ENCODE data around the gene ZC3H4.

ZC3H4 gene

GRCh38 chr19:47040869-47041268, 72.7 kb downstream of the ZC3H4 start:
- Histone ChIP-seq H3K4me2 (ENCODE audit: low read depth, low read length, poor library complexity, severe bottlenecking) (no peak overlapping the region), H3K79me2 (ENCODE audit: insufficient read depth, low read length) (peaks cover 2% of the 10 kb centered on the region; the same call in 1 of the 2 replicates), H3K36me3 (ENCODE audit: insufficient read depth, low read length) (no peaks in the 10 kb centered on the region), H3K9me2 (replicated peaks; ENCODE audit: low read depth, low read length) (no peaks in the 10 kb centered on the region), H2AFZ (ENCODE audit: low read length) (no peak overlapping the region), H3K4me1 (ENCODE audit: insufficient read depth, low read length, poor library complexity, severe bottlenecking) (peaks cover 8% of the 10 kb centered on the region), H3F3A (ENCODE audit: low read depth) (no peaks in the 10 kb centered on the region), H3K9me3 (ENCODE audit: insufficient read depth, low read depth, low read length) (no peaks in the 10 kb centered on the region), H3K27me3 (ENCODE audit: insufficient read depth, low read length, poor library complexity, severe bottlenecking) (no peaks in the 10 kb centered on the region), H3K9ac (ENCODE audit: low read depth, low read length, poor library complexity, severe bottlenecking) (no peak overlapping the region), H4K20me1 (ENCODE audit: insufficient read depth, low read length, poor library complexity, severe bottlenecking) (no peaks in the 10 kb centered on the region), H3K4me3 (ENCODE audit: low read length, poor library complexity, severe bottlenecking) (no peak overlapping the region)
- TF ChIP-seq EZH2phosphoT487 (IDR thresholded peaks at IDR 0.05; ENCODE audit: borderline replicate concordance) (no peak), CTCF (conservative IDR thresholded peaks at IDR 0.05; ENCODE audit: low read length) (no peak)

- Histone ChIP-seq H3K36me3 (ENCODE audit: insufficient read depth, low read length) (no peaks in the 10 kb centered on the region), H3K27me3 (ENCODE audit: insufficient read depth, low read length, poor library complexity, severe bottlenecking) (no peaks in the 10 kb centered on the region), H3K4me2 (ENCODE audit: low read depth, low read length, poor library complexity, severe bottlenecking) (no peak overlapping the region), H2AFZ (ENCODE audit: low read length) (no peak overlapping the region), H3K79me2 (ENCODE audit: insufficient read depth, low read length) (no peaks in the 10 kb centered on the region), H3K4me1 (ENCODE audit: insufficient read depth, low read length, poor library complexity, severe bottlenecking) (peaks cover 17% of the 10 kb centered on the region), H3K9me3 (ENCODE audit: insufficient read depth, low read depth, low read length) (no peaks in the 10 kb centered on the region), H3K9me2 (replicated peaks; ENCODE audit: low read depth, low read length) (no peaks in the 10 kb centered on the region), H3K4me3 (ENCODE audit: low read length, poor library complexity, severe bottlenecking) (no peak overlapping the region), H3K9ac (ENCODE audit: low read depth, low read length, poor library complexity, severe bottlenecking) (no peak overlapping the region), H4K20me1 (ENCODE audit: insufficient read depth, low read length, poor library complexity, severe bottlenecking) (no peaks in the 10 kb centered on the region), H3F3A (ENCODE audit: low read depth) (no peaks in the 10 kb centered on the region)
- TF ChIP-seq CTCF (conservative IDR thresholded peaks at IDR 0.05; ENCODE audit: low read length) (no peak), EZH2phosphoT487 (IDR thresholded peaks at IDR 0.05; ENCODE audit: borderline replicate concordance) (no peak)
Observed at GRCh38 chr19:47039239-47039874, 74.2 kb downstream of the ZC3H4 start.

- Histone ChIP-seq H3K4me1 (ENCODE audit: insufficient read depth, low read length, poor library complexity, severe bottlenecking) (peaks cover 17% of the 10 kb centered on the region), H3F3A (ENCODE audit: low read depth) (no peaks in the 10 kb centered on the region), H4K20me1 (ENCODE audit: insufficient read depth, low read length, poor library complexity, severe bottlenecking) (no peaks in the 10 kb centered on the region), H3K27me3 (ENCODE audit: insufficient read depth, low read length, poor library complexity, severe bottlenecking) (no peaks in the 10 kb centered on the region), H3K79me2 (ENCODE audit: insufficient read depth, low read length) (no peaks in the 10 kb centered on the region), H3K9ac (ENCODE audit: low read depth, low read length, poor library complexity, severe bottlenecking) (no peak overlapping the region), H3K9me2 (replicated peaks; ENCODE audit: low read depth, low read length) (no peaks in the 10 kb centered on the region), H3K4me3 (ENCODE audit: low read length, poor library complexity, severe bottlenecking) (no peak overlapping the region), H3K36me3 (ENCODE audit: insufficient read depth, low read length) (no peaks in the 10 kb centered on the region), H3K4me2 (ENCODE audit: low read depth, low read length, poor library complexity, severe bottlenecking) (no peak overlapping the region), H3K9me3 (ENCODE audit: insufficient read depth, low read depth, low read length) (no peaks in the 10 kb centered on the region), H2AFZ (ENCODE audit: low read length) (no peak overlapping the region)
- TF ChIP-seq CTCF (conservative IDR thresholded peaks at IDR 0.05; ENCODE audit: low read length), result no peak
- no peak for TF ChIP-seq EZH2phosphoT487 (IDR thresholded peaks at IDR 0.05; ENCODE audit: borderline replicate concordance)
Observed at GRCh38 chr19:47037766-47038165, 75.8 kb downstream of the ZC3H4 start.

All from Loucy (cell line).